HG03565 (cell line): ENCODE results near the gene ABCA7.

Source experiments
- ATAC-seq: cut with Tn5 transposase; IDR thresholded peaks from one replicate; pipeline ENCODE4 v1.9.1; 2021; ENCODE audit warnings: mild to moderate bottlenecking, moderate library complexity; ENCODE audit not compliant: unreplicated experiment

The ABCA7 gene

DNA sequence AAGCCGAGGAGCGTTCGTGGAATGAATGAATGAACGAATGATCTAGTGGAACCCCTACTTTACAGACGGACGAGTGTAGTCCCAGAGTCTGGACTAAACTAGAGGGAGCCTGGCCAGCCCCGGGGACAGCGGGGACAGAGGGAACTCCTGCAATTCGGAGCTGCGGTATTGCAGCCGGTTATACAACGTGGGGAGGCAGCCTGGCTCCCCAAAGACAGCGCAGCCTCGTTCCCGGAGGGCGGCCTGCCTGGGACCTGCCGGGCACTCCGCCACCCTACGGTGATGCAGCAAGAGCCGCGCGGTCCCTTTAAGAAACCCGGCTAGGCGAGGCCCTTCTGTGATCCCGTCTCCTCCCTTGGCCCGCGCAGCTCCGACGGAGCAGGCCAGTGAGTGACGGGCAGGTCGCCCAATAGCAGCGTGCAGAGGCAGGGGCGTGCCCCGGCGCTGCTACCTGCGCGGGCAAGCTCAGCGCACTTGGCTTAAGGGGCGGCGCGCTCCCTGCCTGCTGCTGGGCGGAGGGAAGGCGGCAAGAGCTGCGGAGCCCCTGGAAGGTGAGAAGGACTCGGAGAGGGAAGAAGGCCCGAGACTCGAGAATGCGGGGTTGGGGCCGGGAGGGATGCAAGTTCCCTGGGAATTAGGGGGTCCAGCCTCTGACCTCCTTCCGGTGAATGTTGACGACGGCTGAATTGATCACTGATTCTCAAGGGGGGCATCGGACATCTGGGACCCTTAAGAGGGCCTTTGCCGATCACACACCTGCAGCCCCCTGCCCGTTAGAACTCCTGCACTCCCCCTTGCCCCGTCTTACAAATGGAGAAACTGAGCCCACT lies at the start of gene ABCA7:
Gene ABCA7, plus strand, starts transcription at position 462 of the 830 bp plus-strand sequence. CDS start 1,255 bp downstream, outside the sequence.
- ATAC-seq: peak; percentile 72

DNA sequence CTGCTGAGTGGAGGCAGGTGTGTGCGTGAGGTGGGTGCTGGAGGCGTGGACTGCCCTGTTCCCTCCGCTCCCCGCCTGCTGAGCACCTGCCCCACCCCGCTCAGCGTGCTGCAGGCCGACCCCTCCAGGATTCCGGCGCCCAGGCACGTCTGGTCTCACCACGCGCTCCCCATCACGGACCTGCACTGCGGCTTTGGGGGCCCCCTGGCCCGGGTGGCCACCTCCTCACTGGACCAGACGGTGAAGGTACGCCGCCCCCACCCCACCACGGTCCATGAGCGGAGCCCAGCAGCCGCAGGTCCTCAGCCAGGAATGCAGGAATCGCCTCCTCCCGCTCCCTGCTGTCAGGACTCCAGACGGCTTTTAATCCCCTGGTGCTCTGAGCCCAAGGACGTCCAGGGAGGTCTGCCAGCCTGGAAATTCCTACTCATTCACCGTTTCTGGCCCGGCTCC lies 49.8 kb upstream of the ABCA7 start:
- no peak for ATAC-seq

GRCh38 chr19:990746-991145 lies 49.2 kb upstream of the ABCA7 start:
- ATAC-seq: no peak

DNA sequence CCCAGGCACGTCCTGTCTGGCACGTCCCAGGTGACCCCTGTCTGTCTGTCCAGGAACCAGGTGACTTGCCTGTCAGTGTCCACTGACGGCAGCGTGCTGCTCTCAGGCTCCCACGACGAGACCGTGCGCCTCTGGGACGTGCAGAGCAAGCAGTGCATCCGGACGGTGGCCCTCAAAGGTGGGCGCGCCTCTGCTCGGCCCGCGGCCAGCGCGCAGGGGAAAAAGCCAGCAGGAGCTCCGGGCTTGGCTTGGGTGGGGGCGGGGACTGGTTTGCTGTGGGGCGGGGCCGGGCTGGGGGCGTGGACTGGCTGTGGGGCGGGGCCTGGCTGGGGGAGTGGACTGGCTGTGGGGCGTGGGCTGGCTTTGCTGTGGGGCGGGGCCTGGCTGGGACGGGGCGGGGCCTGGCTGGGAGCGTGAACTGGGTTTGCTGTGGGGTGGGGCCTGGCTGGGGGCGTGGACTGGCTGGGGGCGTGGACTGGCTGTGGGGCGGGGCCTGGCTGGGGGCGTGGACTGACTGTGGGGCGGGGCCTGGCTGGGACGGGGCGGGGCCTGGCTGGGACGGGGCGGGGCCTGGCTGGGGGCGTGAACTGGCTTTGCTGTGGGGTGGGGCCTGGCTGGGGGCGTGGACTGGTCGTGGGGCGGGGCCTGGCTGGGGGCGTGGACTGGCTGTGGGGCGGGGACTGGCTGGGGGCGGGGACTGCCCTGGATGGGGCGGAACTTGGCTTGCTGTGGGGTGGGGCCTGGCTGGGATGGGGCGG lies 48.6 kb upstream of the ABCA7 start:
- ATAC-seq: no peak

GRCh38 chr19:991932-992669 lies 47.8 kb upstream of the ABCA7 start:
- ATAC-seq: no peak

DNA sequence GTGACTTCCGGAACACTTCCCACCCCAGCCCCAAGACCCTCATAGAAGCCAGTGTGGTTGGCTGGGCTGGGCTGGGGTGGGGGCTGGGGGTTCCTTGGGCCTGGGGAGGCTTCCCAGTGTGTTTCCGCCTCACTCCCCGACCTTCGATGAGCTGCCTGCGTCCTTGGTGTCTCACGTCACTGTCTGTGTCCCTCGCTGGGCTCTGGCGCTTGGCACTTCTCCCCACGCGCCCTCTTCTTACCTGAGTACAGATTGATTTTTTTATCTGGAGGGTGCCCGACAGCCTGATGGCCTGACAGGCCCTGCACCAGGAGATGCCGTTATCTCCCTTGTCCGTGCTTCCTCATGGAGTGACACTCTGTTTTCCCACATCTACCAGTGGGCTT lies 47.2 kb upstream of the ABCA7 start:
- ATAC-seq: no peak

- ATAC-seq: no peak
These were observed 46.5 kb upstream of the ABCA7 start for GRCh38 chr19:993361-993830.

DNA sequence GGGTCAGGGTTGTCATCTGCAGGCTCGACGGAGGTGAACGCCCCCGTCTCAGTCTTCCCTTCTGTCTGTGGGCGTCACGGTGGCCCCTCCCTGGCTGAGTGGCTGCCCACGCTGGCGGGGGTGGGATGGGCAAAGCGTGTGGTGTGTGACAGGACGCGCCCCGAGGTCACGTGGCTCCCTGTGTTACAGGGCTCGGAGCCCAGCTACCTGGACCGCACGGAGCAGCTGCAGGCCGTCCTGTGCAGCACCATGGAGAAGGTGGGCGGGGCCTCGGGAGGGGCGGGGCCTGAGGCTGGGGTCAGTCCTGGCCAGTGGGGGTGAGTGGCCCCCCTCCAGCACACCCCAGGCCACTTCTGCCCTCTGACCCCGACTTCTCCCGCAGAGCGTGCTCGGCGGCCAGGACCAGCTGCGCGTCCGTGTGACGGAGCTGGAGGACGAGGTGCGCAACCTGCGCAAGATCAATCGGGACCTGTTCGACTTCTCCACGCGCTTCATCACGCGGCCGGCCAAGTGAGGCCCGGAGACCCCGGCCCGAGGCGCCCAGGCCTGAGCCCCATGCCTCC lies 46.0 kb upstream of the ABCA7 start:
- ATAC-seq: no peak

DNA sequence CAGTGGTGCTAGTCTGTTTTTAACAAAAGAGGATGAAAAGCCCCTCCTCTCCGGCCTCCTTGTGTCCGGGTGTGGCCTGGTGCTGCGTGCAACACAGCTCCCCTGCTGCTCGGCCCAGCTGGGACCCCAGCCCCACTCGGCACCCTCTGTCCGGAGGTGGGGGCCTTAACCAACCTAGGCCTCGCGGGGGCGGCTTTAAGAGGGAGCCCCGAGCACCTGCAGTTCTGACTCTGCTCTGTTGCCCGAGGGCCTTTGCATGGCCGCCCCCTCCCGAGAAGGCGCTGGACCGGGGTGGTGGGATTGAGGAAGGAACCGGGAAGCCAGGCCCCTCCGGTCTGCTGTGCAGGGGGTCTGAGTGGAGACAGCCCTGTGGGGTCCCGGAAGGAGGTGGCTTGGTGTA lies 45.4 kb upstream of the ABCA7 start:
- ATAC-seq: no peak

- ATAC-seq: no peak
These were observed 44.7 kb upstream of the ABCA7 start for GRCh38 chr19:995051-995827.

DNA sequence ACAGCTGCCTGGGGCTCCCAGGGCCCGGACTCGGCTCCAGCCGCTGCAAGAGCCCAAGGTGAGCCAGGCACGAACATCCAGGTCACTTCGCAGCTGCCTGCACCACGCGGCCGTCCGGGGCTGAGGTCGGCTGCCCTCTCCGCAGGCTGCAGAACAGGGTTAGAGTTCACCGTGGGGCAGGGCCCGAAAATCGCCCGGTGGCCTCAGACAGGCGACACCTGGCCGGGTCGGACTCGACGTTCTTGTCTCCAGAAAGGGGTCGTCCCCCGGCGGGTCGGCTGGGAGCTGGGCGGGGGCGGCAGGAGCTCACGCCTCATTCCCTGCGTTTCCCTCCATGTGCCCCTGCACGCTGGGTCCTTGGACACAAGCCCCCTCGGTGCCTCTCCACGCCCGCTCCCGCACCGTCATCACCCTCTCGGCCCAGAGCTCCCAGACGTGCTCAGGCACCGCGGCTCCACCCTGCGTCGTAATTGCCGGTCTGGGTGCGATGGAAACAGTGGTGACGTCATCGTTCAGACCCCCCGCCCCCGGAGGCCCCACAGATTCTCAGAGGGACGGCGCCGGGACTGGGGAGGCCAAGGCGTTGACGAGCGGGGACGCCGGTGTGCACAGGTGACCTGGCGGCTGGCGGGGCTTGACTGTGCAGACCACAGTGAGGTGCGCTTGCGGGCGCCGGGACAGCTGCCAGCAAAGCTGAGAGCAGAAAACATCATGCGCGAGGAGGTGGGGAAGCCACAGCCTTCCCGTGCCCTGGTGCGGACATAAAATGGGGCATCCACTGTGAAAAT lies 43.7 kb upstream of the ABCA7 start:
- no peak for ATAC-seq

DNA sequence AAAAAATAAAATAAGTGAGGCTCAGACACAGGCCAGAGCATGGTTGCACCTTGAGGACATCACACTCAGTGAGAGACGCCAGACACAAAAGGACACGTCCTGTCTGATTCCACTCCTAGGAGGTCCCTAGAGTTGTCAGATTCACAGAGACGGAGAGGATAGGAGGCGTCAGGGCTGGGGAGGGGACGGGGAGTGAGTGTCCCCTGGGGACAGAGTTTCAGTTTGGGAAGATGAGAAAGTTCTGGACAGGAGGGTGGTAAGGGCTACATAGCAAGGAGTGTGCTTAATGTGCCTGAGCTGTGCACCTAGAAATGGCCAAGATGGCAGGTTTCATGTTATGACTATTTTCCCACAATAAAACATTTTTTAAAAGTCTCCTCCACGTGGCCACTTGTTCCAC lies 41.8 kb upstream of the ABCA7 start:
- no peak for ATAC-seq

DNA sequence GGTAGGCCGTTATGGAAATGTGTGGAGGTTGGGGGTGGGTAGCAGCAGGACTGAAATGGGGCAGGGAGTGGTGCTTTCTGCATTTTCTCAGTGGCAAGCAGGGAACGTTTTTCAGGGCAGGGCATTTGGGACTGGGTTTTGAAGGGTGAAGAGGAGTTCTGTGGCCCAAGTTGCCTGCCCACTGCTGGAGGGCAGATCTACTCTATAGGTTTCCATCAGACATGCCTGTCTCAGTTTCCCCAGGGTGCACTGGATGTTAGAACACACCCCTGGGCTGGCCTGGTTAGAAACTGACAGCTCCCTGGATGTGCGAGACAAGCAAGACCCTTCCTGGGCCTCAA lies 40.6 kb upstream of the ABCA7 start:
- no peak for ATAC-seq

- no peak for ATAC-seq
These were observed 39.8 kb upstream of the ABCA7 start, which contains the start of gene GRIN3B for GRCh38 chr19:1000095-1000494. Gene GRIN3B, plus strand, starts transcription at chr19:1000419. Its CDS starts 19 bp downstream, at chr19:1000438.

DNA sequence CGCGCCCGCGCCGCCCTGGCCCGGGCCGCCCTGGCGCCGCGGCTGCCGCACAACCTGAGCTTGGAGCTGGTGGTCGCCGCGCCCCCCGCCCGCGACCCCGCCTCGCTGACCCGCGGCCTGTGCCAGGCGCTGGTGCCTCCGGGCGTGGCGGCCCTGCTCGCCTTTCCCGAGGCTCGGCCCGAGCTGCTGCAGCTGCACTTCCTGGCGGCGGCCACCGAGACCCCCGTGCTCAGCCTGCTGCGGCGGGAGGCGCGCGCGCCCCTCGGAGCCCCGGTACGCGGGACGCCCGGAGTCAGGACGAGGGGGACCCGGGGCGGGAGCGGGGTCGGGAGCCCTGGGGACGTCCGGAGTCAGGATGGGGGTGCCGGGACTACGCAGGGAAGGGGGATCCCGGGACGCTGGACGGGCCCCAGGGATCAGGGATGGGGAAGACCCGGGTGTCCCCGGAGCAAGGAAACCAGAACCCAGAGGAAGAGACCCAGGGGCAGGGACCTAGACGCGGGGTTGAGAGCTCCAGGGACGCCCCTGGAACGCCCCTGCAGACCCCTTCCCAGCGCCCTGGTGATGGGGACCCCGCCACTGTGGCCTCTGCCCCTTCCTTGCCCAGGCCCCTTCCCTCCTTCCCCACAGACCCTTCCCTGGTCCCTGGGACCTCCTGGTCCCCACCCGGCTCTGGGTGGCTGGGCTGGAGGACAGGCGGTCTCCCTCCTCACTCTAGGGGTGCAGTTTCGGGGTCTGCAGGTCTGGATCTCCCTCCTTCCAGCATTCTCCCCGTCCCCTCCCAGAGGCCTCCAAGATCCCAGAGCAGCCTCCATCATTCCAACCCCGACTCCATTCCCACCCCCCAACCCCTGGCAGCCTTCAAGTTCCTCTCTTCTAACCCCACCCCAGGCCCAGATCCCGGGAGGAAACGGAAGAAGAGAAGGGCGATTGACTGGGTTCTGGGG lies 39.0 kb upstream of the ABCA7 start:
- no peak for ATAC-seq

- ATAC-seq: no peak
These were observed 38.3 kb upstream of the ABCA7 start for GRCh38 chr19:1001538-1002166.

DNA sequence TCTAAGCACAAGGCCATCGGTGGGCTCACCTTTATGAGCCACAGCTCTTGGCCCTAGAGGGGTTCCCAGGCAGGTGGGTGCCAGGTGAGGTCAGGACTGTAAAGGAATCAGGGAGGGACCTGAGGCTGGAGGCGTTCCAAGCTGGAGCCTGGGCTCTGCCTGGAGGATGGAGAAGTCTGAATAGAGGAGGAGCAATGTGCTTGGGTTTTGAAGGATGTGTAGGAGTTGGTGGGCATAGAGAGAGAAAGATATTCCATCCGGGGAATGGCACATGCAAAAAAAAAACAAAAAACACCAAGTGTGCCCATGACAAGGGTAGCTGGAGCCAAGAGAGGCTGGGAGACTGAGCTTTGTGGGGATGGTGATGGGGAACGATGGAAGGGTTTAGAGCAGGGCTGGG lies 37.3 kb upstream of the ABCA7 start:
- no peak for ATAC-seq

- no peak for ATAC-seq
These were observed 36.6 kb upstream of the ABCA7 start for GRCh38 chr19:1003283-1003682.
